ENCODE measurements around the gene ECI2. TPM values are rescaled to one million over a fixed set of nuclear protein-coding genes. Genes with fewer than 3 reads are reported as not detected.

Gene ECI2, protein sequence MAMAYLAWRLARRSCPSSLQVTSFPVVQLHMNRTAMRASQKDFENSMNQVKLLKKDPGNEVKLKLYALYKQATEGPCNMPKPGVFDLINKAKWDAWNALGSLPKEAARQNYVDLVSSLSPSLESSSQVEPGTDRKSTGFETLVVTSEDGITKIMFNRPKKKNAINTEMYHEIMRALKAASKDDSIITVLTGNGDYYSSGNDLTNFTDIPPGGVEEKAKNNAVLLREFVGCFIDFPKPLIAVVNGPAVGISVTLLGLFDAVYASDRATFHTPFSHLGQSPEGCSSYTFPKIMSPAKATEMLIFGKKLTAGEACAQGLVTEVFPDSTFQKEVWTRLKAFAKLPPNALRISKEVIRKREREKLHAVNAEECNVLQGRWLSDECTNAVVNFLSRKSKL
- 10 to 100 TPM; 34.2 to 79.6 (median 55.4) TPM for total RNA-seq
- polyA plus RNA-seq = 10 to 100 TPM; 26.8 to 54.5 TPM

- FAIRE-seq (no peak), DNase-seq (peak; percentile 69 to 94 (median 81)), ATAC-seq (peak; percentile 52 to 70 (median 64))
- intact Hi-C loops (cut with DNase I) = no loop called here
- Histone ChIP-seq H3K27me3 (no peaks in the 10 kb centered on the region), H3K27ac (peak within 1 kb of the TSS; percentile 78 to 93 (median 84)), H3K9me3 (no peaks in the 10 kb centered on the region), H3K4me1 (peaks cover 4 to 27% (median 12%) of the 10 kb centered on the region in 3 donors), H3K4me3 (peak within 1 kb of the TSS; percentile 49 to 71 (median 56)), H3K36me3 (peaks cover 0 to 4% (median 0%) of the 10 kb centered on the region in 3 donors)
- WGBS, 2 donors = 0 to 1% methylated on average over 66 of the region's 66 CpGs
- TF ChIP-seq, protein P1, sequence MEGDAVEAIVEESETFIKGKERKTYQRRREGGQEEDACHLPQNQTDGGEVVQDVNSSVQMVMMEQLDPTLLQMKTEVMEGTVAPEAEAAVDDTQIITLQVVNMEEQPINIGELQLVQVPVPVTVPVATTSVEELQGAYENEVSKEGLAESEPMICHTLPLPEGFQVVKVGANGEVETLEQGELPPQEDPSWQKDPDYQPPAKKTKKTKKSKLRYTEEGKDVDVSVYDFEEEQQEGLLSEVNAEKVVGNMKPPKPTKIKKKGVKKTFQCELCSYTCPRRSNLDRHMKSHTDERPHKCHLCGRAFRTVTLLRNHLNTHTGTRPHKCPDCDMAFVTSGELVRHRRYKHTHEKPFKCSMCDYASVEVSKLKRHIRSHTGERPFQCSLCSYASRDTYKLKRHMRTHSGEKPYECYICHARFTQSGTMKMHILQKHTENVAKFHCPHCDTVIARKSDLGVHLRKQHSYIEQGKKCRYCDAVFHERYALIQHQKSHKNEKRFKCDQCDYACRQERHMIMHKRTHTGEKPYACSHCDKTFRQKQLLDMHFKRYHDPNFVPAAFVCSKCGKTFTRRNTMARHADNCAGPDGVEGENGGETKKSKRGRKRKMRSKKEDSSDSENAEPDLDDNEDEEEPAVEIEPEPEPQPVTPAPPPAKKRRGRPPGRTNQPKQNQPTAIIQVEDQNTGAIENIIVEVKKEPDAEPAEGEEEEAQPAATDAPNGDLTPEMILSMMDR (IDR thresholded peaks at IDR 0.05) = no peak
Observed at GRCh38 chr6:4134841-4135664, at the start of gene ECI2. Gene ECI2, minus strand, starts transcription at chr6:4135575. Its CDS starts 15 bp downstream, at chr6:4135560.

- TF ChIP-seq, protein P1 (IDR thresholded peaks at IDR 0.05) = no peak
- Histone ChIP-seq H3K9me3 (no peaks in the 10 kb centered on the region), H3K27me3 (no peaks in the 10 kb centered on the region), H3K36me3 (no peaks in the 10 kb centered on the region), H3K4me1 (peaks cover 0 to 6% (median 0%) of the 10 kb centered on the region in 3 donors), H3K4me3 (no peak overlapping the region), H3K27ac (no peak overlapping the region)
- DNase-seq (no peak), FAIRE-seq (no peak), ATAC-seq (peak in 2 of 4 donors; percentile 19 to 56)
- intact Hi-C loops (cut with DNase I) = no loop called here
- WGBS, 2 donors = 80 to 83% methylated on average over 9 of the region's 9 CpGs
Observed at GRCh38 chr6:4180652-4181255, 45.4 kb upstream of the ECI2 start.

DNA sequence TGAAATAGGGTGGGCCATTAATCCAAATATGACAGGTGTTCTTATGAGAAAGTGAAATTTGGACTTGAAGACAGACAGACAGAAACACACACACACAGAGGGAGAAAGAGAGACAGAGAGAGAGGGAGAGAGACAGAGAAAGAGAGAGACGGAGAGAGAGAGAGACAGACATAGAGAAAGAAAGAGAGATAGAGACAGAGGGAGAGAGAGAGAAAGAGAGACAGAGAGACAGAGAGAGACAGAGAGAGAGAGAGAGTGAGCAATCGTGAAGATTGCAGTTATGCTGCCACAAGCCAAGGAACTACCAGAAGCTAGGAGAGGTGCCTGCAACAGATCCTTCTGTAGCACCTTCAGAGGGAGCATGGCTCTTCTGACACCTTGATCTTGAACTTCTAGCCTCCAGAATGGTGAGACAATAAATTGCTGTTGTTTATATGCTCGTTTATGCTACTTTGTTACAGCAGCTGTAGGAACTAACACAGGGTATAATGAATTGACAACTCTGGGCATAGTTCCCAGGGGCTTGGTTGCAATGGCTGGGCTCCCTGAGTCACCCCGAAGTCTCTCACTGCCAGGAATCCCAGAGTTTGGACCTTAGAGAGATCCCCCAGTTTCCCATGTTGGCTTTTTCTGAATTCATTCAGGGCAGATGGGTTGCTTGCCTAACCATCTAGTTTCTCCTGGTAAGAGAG lies 44.7 kb upstream of the ECI2 start:
- DNase-seq (no peak), FAIRE-seq (no peak), ATAC-seq (no peak)
- Histone ChIP-seq H3K27me3 (no peaks in the 10 kb centered on the region), H3K27ac (no peak overlapping the region), H3K4me1 (peaks cover 0 to 6% (median 0%) of the 10 kb centered on the region in 3 donors), H3K9me3 (no peaks in the 10 kb centered on the region), H3K4me3 (no peak overlapping the region), H3K36me3 (no peaks in the 10 kb centered on the region)
- WGBS, 2 donors = 86 to 89% methylated on average over 4 of the region's 4 CpGs
- intact Hi-C loops (cut with DNase I) = no loop called here
- TF ChIP-seq, protein P1 (IDR thresholded peaks at IDR 0.05) = no peak

- FAIRE-seq = no peak
- TF ChIP-seq, protein P1 (IDR thresholded peaks at IDR 0.05) = no peak
- no peaks in the 10 kb centered on the region for H3K27me3 ChIP-seq
- intact Hi-C loops (cut with DNase I) = no loop called here
- no peak for ATAC-seq
- peaks cover 0 to 6% (median 0%) of the 10 kb centered on the region in 3 donors for H3K4me1 ChIP-seq
- H3K9me3 ChIP-seq = no peaks in the 10 kb centered on the region
- no peak overlapping the region for H3K4me3 ChIP-seq
- no peak overlapping the region for H3K27ac ChIP-seq
- H3K36me3 ChIP-seq = no peaks in the 10 kb centered on the region
- 79 to 82% methylated on average over 8 of the region's 8 CpGs for WGBS, 2 donors
- DNase-seq = no peak
Observed at GRCh38 chr6:4178737-4179333, 43.5 kb upstream of the ECI2 start.
